ENCODE data around the gene STPG1. TPM values are rescaled to one million over a fixed set of nuclear protein-coding genes. Genes with fewer than 3 reads are reported as not detected.

STPG1 gene
- total RNA-seq, 2 experiments from 2014 or later, result 1.8 to 2.4 TPM

- no peak overlapping the region for H3K27ac ChIP-seq (ENCODE audit: low read depth in 1 of 2, low read length in 2 of 2)
- no peaks in the 10 kb centered on the region for H3K9me3 ChIP-seq (ENCODE audit: control insufficient read depth in 1 of 2, insufficient read depth in 1 of 2, low read length in 2 of 2)
- no peaks in the 10 kb centered on the region for H3K27me3 ChIP-seq (ENCODE audit: control insufficient read depth in 1 of 2, insufficient read depth in 2 of 2, low read length in 2 of 2)
- H3K27me3 Mint-ChIP-seq, result no peaks in the 10 kb centered on the region
- no peak overlapping the region for H3K4me3 Mint-ChIP-seq
- intact Hi-C loops (cut with DNase I, micrococcal nuclease), result no loop called here
- ATAC-seq (ENCODE audit: poor library complexity), result no peak
- H3K27ac Mint-ChIP-seq, result no peak overlapping the region
- H3K36me3 Mint-ChIP-seq (ENCODE audit: low read depth), result peaks cover 25% of the 10 kb centered on the region
- POLR2A ChIA-PET, result no interaction called here
- no peaks in the 10 kb centered on the region for H3K4me1 ChIP-seq (ENCODE audit: insufficient read depth, low read length)
- no peak overlapping the region for H3K4me3 ChIP-seq (ENCODE audit: low read length)
- no peak for DNase-seq
- CTCF ChIA-PET, result no interaction called here
- no peaks in the 10 kb centered on the region for H3K4me1 Mint-ChIP-seq (ENCODE audit: low read depth)
- H3K36me3 ChIP-seq (ENCODE audit: insufficient read depth, low read length), result peaks cover 7% of the 10 kb centered on the region
- H3K9me3 Mint-ChIP-seq, result no peaks in the 10 kb centered on the region
- no peak for TF ChIP-seq CTCF (IDR thresholded peaks at IDR 0.05)
Observed at GRCh38 chr1:24364605-24364974, 49.0 kb downstream of the STPG1 start.

- Histone ChIP-seq H3K4me3 (ENCODE audit: low read length) (no peak overlapping the region), H3K27me3 (ENCODE audit: control insufficient read depth in 1 of 2, insufficient read depth in 2 of 2, low read length in 2 of 2) (no peaks in the 10 kb centered on the region), H3K4me1 (ENCODE audit: insufficient read depth, low read length) (no peaks in the 10 kb centered on the region), H3K36me3 (ENCODE audit: insufficient read depth, low read length) (peaks cover 7% of the 10 kb centered on the region), H3K27ac (ENCODE audit: low read depth in 1 of 2, low read length in 2 of 2) (no peak overlapping the region), H3K9me3 (ENCODE audit: control insufficient read depth in 1 of 2, insufficient read depth in 1 of 2, low read length in 2 of 2) (no peaks in the 10 kb centered on the region)
- Mint-ChIP-seq H3K27ac (no peak overlapping the region), H3K9me3 (no peaks in the 10 kb centered on the region), H3K36me3 (ENCODE audit: low read depth) (peaks cover 31% of the 10 kb centered on the region), H3K4me1 (ENCODE audit: low read depth) (no peaks in the 10 kb centered on the region), H3K27me3 (no peaks in the 10 kb centered on the region), H3K4me3 (no peak overlapping the region)
- TF ChIP-seq CTCF (IDR thresholded peaks at IDR 0.05), result no peak
- POLR2A ChIA-PET, result no interaction called here
- DNase-seq (no peak), ATAC-seq (ENCODE audit: poor library complexity) (no peak)
- intact Hi-C loops (cut with DNase I, micrococcal nuclease), result no loop called here
- CTCF ChIA-PET, result no interaction called here
Observed at GRCh38 chr1:24363994-24364393, 49.6 kb downstream of the STPG1 start.

- H3K36me3 ChIP-seq (ENCODE audit: insufficient read depth, low read length), result peaks cover 6% of the 10 kb centered on the region
- Mint-ChIP-seq H3K36me3 (ENCODE audit: low read depth) (peaks cover 38% of the 10 kb centered on the region), H3K4me3 (no peak overlapping the region), H3K27me3 (no peaks in the 10 kb centered on the region), H3K4me1 (ENCODE audit: low read depth) (no peaks in the 10 kb centered on the region), H3K9me3 (no peaks in the 10 kb centered on the region), H3K27ac (no peak overlapping the region)
- CTCF ChIA-PET, result no interaction called here
- intact Hi-C loops (cut with DNase I, micrococcal nuclease), result no loop called here
- no peak overlapping the region for H3K27ac ChIP-seq (ENCODE audit: low read depth in 1 of 2, low read length in 2 of 2)
- no peak for DNase-seq
- no peak overlapping the region for H3K4me3 ChIP-seq (ENCODE audit: low read length)
- no peak for ATAC-seq (ENCODE audit: poor library complexity)
- H3K4me1 ChIP-seq (ENCODE audit: insufficient read depth, low read length), result no peaks in the 10 kb centered on the region
- H3K27me3 ChIP-seq (ENCODE audit: control insufficient read depth in 1 of 2, insufficient read depth in 2 of 2, low read length in 2 of 2), result no peaks in the 10 kb centered on the region
- no peak for TF ChIP-seq CTCF (IDR thresholded peaks at IDR 0.05)
- H3K9me3 ChIP-seq (ENCODE audit: control insufficient read depth in 1 of 2, insufficient read depth in 1 of 2, low read length in 2 of 2), result no peaks in the 10 kb centered on the region
- POLR2A ChIA-PET, result no interaction called here
Observed at GRCh38 chr1:24362982-24363614, 50.5 kb downstream of the STPG1 start.
